NCI-H1105 (cell line): Measurements from ENCODE around the gene EPN2.

Source experiments
- DNase-seq: peaks from one replicate; lab custom pipeline; 2025; lab: John Stamatoyannopoulos, UW

EPN2 gene

DNA sequence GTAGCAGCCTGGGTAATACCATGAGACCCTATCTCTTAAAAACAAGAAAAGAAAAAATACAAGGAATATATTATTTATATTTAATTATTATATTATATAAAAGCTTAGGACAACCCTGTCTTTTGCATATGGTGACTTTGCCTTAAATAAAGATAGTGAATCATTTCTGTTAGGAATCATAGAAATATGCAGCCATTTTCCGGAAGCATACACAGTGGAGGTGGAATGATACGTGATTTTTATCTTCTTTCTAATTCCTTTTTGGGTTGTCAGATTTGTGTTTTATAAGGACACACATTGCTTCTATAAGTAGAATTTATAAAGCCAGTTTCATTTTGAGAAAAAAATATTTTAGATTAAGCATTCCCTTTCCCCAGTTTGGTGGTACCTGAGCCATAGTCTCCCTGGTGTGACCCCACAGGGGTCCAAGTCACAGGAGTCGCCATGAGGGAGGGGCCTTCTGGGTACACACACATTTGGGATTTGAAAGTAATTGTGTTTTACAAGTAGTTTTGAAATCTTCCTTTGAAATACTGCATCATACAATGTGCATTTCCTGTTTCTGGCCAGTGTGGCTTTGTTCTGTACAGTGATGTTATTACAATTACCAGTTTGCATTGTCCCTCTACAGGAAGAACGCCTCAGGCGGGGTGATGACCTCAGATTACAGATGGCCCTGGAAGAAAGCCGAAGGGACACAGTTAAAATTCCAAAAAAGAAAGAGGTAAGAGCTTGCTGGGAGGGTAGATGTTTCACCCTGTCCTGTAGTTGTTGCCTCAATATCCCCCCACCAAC lies 74.5 kb downstream of the EPN2 start:
- DNase-seq: no peak

GRCh38 chr17:19312406-19312805 lies 75.2 kb downstream of the EPN2 start:
- DNase-seq: no peak

GRCh38 chr17:19313066-19313745 lies 76.0 kb downstream of the EPN2 start:
- DNase-seq: no peak

DNA sequence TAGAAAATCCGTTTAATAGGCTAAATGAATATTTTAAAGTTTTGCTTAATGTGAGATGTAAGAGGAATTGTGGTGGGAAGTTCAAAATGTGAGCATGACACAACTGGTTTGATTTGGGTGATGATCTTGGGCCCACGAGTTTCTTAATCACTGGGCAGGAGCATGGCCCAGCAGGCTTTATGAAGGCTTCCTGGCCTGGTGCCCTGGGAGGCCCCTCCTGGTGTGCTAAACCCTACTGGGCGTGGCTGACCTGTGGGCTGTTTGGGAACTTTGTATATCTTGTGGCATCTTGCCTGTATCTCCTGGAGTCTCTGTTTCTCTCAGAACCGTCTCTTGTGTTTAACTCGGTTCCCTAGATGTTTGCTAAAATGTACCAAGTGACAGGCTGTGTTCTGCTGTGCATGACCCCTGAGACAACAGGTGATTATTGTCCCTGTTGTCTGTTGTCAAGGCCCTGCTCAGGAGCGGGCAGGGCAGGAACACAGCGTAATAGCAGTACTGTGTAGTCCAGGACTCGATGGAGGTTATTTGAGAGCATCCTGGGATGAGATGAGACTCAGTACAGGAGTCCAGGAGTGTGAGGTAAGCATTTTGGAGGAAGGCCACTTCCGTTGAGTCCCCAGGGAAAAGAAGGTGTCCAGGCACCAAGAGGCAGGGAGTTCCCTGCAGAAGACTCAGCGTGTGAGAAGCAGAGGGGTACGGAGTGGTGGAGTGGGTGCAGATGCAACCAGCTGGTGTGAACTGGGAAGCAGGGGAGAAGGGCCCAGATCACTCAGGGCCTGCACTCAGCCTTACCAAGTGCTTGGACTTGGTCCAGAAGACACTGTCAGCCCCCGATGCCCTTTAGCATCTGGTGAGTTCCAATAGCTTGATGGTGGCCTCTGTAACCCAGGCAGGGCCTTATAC lies 76.8 kb downstream of the EPN2 start:
- DNase-seq: no peak

GRCh38 chr17:19315104-19315503 lies 77.9 kb downstream of the EPN2 start:
- DNase-seq: no peak

DNA sequence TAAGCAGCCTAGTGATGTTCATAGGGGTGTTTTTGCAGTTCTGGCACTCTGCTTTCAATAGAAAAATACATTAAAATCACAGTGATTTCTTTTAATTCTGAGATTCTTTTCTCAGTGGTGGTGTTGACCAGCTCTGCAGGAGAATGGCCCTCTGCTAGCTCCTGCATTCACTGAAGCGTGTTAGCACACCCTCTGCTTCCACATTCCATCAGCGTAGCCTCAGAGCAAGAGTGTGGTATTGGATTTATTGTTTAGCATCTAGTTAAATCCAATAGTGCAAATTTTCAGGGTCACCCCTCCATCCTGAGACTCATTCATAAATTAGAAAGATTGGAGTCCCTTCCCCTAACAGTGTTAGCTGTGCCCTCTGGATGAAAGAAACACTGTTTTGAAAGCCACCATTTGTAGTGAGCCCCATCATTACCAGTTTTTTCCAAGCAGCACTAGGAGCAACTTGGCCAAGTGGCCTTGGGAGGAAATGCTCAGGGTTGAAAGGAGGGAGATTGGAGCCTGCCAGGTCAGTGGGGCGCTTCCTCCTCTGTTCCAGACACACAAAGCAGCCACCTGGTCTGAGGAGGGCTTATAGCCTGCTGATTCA lies 79.7 kb downstream of the EPN2 start:
- DNase-seq: no peak

- no peak for DNase-seq
Measured at GRCh38 chr17:19317359-19318095, 80.4 kb downstream of the EPN2 start.

DNA sequence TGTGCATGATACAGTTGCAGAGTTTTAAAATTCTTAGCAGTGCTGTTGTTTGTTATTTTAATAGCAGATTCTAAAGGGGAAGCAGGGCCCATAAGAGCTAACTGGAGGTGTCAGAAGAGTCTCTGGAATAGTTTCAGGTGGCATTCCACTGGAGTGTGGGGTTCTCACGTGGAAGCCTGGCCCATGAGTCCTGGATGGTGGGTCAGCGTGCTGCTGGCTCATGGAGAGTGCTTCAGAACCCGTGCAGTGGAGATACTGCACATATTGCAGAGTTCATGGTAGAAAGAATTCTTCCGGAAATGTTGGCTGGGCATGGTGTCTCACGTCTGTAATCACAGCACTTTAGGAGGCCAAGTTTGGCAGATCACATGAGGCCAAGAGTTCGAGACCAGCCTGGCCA lies 81.4 kb downstream of the EPN2 start:
- DNase-seq: no peak

DNA sequence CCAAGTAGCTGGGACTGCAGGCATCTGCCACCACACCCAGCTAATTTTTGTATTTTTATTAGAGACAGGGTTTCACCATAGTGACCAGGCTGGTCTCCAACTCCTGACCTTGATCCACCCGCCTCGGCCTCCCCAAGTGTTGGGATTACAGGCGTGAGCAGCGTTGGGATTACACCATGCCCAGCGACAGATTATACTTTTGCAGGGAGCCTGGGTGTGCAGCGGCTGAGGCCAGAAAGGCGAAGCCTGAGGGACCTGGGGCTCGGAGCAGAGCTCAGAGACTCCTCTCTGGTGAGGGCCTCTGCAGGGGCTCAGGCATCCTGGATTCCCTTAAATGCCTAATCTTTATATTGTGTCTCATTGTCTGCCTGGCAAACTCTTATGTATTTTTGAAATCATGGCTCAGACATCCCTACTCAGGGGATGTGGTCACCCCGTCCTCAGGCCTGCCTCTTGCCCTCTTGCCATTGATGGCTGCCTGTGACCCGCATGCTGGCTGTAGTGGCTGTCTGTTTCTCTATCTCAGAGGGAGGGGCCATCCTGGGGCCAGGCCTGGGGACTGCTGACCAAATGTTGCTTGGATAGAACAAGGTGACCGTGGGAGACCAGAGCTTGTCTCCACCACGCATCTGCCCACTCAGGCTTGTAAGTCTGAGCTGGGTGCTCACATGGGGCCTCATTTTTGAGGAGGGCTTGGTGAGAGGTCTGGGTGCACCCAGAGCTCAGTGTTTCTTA lies 82.8 kb downstream of the EPN2 start:
- no peak for DNase-seq

GRCh38 chr17:19320876-19321275 lies 83.7 kb downstream of the EPN2 start:
- no peak for DNase-seq

DNA sequence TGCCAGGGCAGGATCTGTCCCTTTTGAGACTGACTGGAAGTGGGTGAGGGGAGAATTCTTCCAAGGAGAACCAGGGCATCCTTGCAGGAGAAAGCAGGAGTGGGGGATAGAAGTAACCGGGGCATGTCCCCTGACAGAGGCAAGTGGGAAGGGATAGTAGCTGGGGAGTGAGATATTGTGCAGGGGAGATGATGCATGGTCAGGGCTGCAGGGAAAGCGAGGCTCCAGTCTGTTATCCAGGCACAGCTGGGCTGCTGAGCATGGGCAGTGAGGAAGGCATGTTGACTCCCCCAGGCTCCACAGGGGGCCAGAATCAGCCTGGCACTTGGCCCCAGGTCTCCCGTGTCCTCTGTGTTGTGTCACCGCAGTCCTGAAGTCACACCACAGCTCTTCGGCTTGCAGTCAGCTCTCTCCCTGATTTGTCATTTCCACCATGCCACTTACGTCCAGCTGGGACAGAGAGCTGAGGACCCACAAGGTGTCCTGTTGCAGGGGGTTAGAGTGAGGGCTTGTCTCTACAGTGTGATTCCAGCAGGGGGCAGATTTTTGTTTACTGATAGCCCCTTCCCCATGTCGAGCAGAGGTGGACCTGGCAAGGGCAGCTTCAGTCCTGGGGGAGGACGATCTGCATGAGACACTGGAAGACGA lies 84.4 kb downstream of the EPN2 start:
- DNase-seq: no peak

- DNase-seq: no peak
Measured at GRCh38 chr17:19322129-19322505, 85.0 kb downstream of the EPN2 start.

DNA sequence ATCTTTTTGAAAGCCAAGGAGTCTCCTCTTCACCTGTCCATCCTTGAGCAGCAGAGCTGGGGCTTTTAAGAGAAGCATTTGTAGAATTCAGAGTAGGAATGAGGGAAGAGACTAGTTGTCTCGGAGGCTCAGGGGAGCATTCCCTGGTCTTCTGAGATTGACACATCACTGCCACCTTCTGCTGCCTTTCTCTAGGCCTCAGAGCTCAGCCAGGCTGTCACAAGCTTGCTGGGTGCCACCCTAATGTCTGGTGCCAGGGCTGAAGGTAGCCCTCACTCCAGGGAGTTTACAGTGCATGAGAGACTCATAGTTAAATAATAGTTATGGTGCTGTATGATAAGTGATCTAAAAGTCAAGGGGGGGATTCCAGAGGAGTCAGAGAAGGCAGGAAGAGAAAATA lies 85.7 kb downstream of the EPN2 start:
- no peak for DNase-seq

DNA sequence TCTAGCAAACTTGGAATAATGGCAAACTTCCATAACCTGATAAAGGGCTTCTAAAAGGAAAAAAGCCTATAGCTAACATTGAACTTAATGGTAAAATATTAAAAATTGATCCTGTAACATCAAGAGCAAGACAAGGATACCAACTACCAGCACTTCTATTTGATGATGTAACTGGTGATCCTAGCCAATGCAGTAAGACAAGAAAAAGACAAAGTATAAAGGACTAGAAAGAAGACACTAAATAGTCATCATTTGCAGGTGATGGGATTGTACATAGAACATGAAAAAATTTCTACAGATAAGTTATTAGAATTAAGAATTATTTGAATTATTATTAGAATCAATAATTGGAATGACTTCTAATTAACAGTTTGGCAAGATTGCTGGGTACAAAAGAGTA lies 88.4 kb downstream of the EPN2 start:
- DNase-seq: no peak

GRCh38 chr17:19327031-19327783 lies 90.0 kb downstream of the EPN2 start:
- no peak for DNase-seq

GRCh38 chr17:19328441-19329061 lies 91.4 kb downstream of the EPN2 start:
- no peak for DNase-seq

GRCh38 chr17:19329136-19329535 lies 92.0 kb downstream of the EPN2 start:
- DNase-seq: no peak

- no peak for DNase-seq
Measured at GRCh38 chr17:19329839-19330238, 92.7 kb downstream of the EPN2 start.

DNA sequence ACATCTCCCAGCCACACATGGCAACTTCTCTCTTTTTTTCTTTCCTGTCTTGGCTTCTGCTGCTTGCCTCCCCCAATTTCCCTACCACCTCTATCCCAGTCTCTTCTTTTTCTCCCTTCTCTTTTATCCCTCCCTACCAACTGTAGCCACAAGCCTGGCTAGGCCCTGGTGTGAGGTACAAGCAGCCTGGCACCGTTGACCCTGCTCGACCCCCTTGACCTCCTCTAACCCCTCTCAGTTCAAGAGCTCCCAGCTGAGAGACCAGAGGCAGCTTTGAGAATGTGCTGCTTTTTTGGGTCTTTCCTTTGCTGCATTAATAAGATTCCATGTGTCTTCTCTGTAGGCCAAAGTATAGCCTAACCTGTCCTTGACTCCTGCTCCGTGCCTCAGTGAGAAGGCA lies 93.1 kb downstream of the EPN2 start:
- no peak for DNase-seq
